Activated B cell treated with CpG ODN at 0.5 μM for 24 hours (primary cell): ENCODE measurements around the gene KHNYN. TPM values are rescaled to one million over a fixed set of nuclear protein-coding genes. Genes with fewer than 3 reads are reported as not detected.
A peak's percentile ranks its signal among the peaks of the same experiment; 100 is the strongest.

ENCODE experiments used
- ATAC-seq: fragments of 200-7000 bp; cut with Tn5 transposase; one replicate; pipeline ENCODE4 v1.10.0; 2021; ENCODE audit warnings: low read depth, mild to moderate bottlenecking, moderate library complexity
- CTCF ChIA-PET: fragments of 350-600 bp; sonication (Branson Sonifier 250); formaldehyde crosslinking; loops from one replicate; lab custom pipeline; 2021; ENCODE audit warnings: antibody characterized with exemption; lab: Charles Lee
- POLR2A ChIA-PET: fragments of 350-600 bp; sonication (Branson Sonifier 250); formaldehyde crosslinking; loops from one replicate; lab custom pipeline; 2021; ENCODE audit warnings: antibody characterized with exemption; lab: Charles Lee
- DNase-seq: peaks from one replicate; pipeline ENCODE4 v3.0.0; 2022
- H3K27ac Mint-ChIP-seq: one replicate; pipeline ENCODE4 v1.8.0; 2020; ENCODE audit warnings: mixed read lengths
- H3K27me3 Mint-ChIP-seq: one replicate; pipeline ENCODE4 v1.8.0; 2021; ENCODE audit warnings: mixed read lengths
- H3K36me3 Mint-ChIP-seq: one replicate; pipeline ENCODE4 v1.8.0; 2021; ENCODE audit warnings: low read depth, mixed read lengths
- H3K4me1 Mint-ChIP-seq: one replicate; pipeline ENCODE4 v1.8.0; 2021; ENCODE audit warnings: mixed read lengths
- H3K4me3 Mint-ChIP-seq: one replicate; pipeline ENCODE4 v1.8.0; 2020; ENCODE audit warnings: mild to moderate bottlenecking, mixed read lengths
- H3K9me3 Mint-ChIP-seq: one replicate; pipeline ENCODE4 v1.8.0; 2020; ENCODE audit warnings: mixed read lengths
- CTCF ChIP-seq: fragments of 200-600 bp; IDR thresholded peaks from one replicate; pipeline ENCODE4 v1.8.0; 2022; ENCODE audit warnings: antibody characterized with exemption, mild to moderate bottlenecking
- intact Hi-C: fragments of 100-400 bp; cut with micrococcal nuclease; formaldehyde crosslinking; loops from one replicate; pipeline ENCODE4 v1.15.1; 2024
- total RNA-seq: library from RNA; stranded (reverse); gene quantifications from 2 replicates; pipeline ENCODE4 v1.2.3, GENCODE V29; 2022

KHNYN gene
- total RNA-seq, 1 donor from 2014 or later = 130 TPM

- peaks cover 1% of the 10 kb centered on the region for H3K9me3 Mint-ChIP-seq
- no peak for DNase-seq
- H3K27ac Mint-ChIP-seq = no peak overlapping the region
- H3K4me1 Mint-ChIP-seq = peaks cover 72% of the 10 kb centered on the region
- H3K4me3 Mint-ChIP-seq = no peak overlapping the region
- ChIA-PET POLR2A (interaction anchor here (0.7 to 5.4 kb wide), 2 partner anchors 10 to 101 kb away, joined by 3 to 87 read pairs; partner anchors contain the start of genes CBLN3 and KHNYN), CTCF (interaction anchor here (1.5 to 4.3 kb wide), 3 partner anchors 9 to 132 kb away, joined by 5 to 38 read pairs (median 9); partner anchors contain the start of gene CIDEB)
- intact Hi-C loops = loop anchor here (10.0 kb wide), 2 partner anchors 485 to 885 kb away; partner anchors contain the start of genes DHRS4, THTPA and ZFHX2
- peaks cover 75% of the 10 kb centered on the region for H3K36me3 Mint-ChIP-seq
- TF ChIP-seq CTCF = no peak
- H3K27me3 Mint-ChIP-seq = no peaks in the 10 kb centered on the region
- ATAC-seq = no peak
These were observed 10.3 kb downstream of the KHNYN start for GRCh38 chr14:24439830-24440605.

GRCh38 chr14:24440606-24441399, 11.0 kb downstream of the KHNYN start:
- intact Hi-C loops = loop anchor here (10.0 kb wide), 2 partner anchors 486 to 886 kb away; partner anchors contain the start of genes DHRS4, THTPA and ZFHX2
- no peaks in the 10 kb centered on the region for H3K27me3 Mint-ChIP-seq
- peak overlapping the region; percentile 98 for H3K4me3 Mint-ChIP-seq
- no peak for TF ChIP-seq CTCF
- ChIA-PET CTCF (interaction anchor here (1.3 to 4.3 kb wide), 4 partner anchors 9 to 198 kb away, joined by 3 to 38 read pairs (median 6); partner anchors contain the start of genes CIDEB and TINF2), POLR2A (interaction anchor here (0.5 to 5.4 kb wide), 7 partner anchors 10 to 1871 kb away, joined by 3 to 87 read pairs (median 6); partner anchors contain the start of genes CBLN3, KHNYN and RIPK3)
- peaks cover 70% of the 10 kb centered on the region for H3K36me3 Mint-ChIP-seq
- DNase-seq = no peak
- H3K9me3 Mint-ChIP-seq = peaks cover 1% of the 10 kb centered on the region
- H3K4me1 Mint-ChIP-seq = peaks cover 64% of the 10 kb centered on the region
- ATAC-seq = no peak
- H3K27ac Mint-ChIP-seq = peak overlapping the region; percentile 59

GRCh38 chr14:24441485-24441884, 11.7 kb downstream of the KHNYN start:
- no peak for TF ChIP-seq CTCF
- Mint-ChIP-seq H3K36me3 (peaks cover 63% of the 10 kb centered on the region), H3K4me3 (peak overlapping the region; percentile 98), H3K4me1 (peaks cover 58% of the 10 kb centered on the region), H3K9me3 (peaks cover 1% of the 10 kb centered on the region), H3K27ac (peak overlapping the region; percentile 98), H3K27me3 (no peaks in the 10 kb centered on the region)
- DNase-seq (no peak), ATAC-seq (no peak)
- intact Hi-C loops = loop anchor here (10.0 kb wide), 2 partner anchors 487 to 887 kb away; partner anchors contain the start of genes DHRS4, THTPA and ZFHX2
- ChIA-PET CTCF (interaction anchor here (1.3 to 4.3 kb wide), 4 partner anchors 10 to 199 kb away, joined by 3 to 38 read pairs (median 8); partner anchors contain the start of gene TINF2), POLR2A (interaction anchor here (0.5 to 5.4 kb wide), 10 partner anchors 11 to 1872 kb away, joined by 3 to 87 read pairs (median 5); partner anchors contain the start of genes CBLN3, CHMP4A, KHNYN and RIPK3)

- intact Hi-C loops = loop anchor here (1.0 to 10.0 kb wide), 9 partner anchors 11 to 973 kb away; partner anchors contain the start of genes DCAF11, DHRS4, IRF9 and NGDN
- ChIA-PET POLR2A (interaction anchor here (0.6 to 5.4 kb wide), 11 partner anchors 11 to 302 kb away, joined by 3 to 87 read pairs (median 4); partner anchors contain the start of genes CBLN3, CHMP4A, KHNYN and RABGGTA), CTCF (interaction anchor here (1.3 to 4.3 kb wide), 4 partner anchors 10 to 199 kb away, joined by 3 to 38 read pairs (median 8); partner anchors contain the start of gene TINF2)
- Mint-ChIP-seq H3K36me3 (peaks cover 59% of the 10 kb centered on the region), H3K4me1 (peaks cover 54% of the 10 kb centered on the region), H3K9me3 (peaks cover 1% of the 10 kb centered on the region), H3K27ac (peak overlapping the region; percentile 98), H3K4me3 (peak overlapping the region; percentile 98), H3K27me3 (no peaks in the 10 kb centered on the region)
- DNase-seq (no peak), ATAC-seq (no peak)
- no peak for TF ChIP-seq CTCF
These were observed 12.1 kb downstream of the KHNYN start for GRCh38 chr14:24441904-24442239.
